Stimulated activated CD4-positive, alpha-beta T cell treated with anti-CD3 and anti-CD28 coated beads, Interleukin-12 subunit alpha, Interleukin-12 subunit beta, amount 100 ng/mL, for 4 hours (primary cell): Measurements from ENCODE around the gene AMMECR1.
"Not testable (repeated sequence)": the region's sequence is repeated elsewhere in the genome, so short reads cannot be mapped to it uniquely, and the experiment has no call there.

Source experiments
- DNase-seq: peaks from one replicate; pipeline ENCODE4 v3.0.0-alpha.2; 2020

AMMECR1 gene

GRCh38 chrX:110162867-110163266 is 155.0 kb downstream of the AMMECR1 start:
- DNase-seq: no peak

- DNase-seq: no peak
Observed at GRCh38 chrX:110162131-110162530, 155.8 kb downstream of the AMMECR1 start.

GRCh38 chrX:110161361-110161686 is 156.6 kb downstream of the AMMECR1 start:
- DNase-seq: no peak

- no peak for DNase-seq
Observed at GRCh38 chrX:110159865-110160264, 158.0 kb downstream of the AMMECR1 start.

GRCh38 chrX:110159235-110159634 is 158.7 kb downstream of the AMMECR1 start:
- DNase-seq: no peak

GRCh38 chrX:110157444-110157843 is 160.4 kb downstream of the AMMECR1 start:
- no peak for DNase-seq

- no peak for DNase-seq
Observed at GRCh38 chrX:110156167-110156754, 161.6 kb downstream of the AMMECR1 start.

- DNase-seq: no peak
Observed at GRCh38 chrX:110155759-110156158, 162.1 kb downstream of the AMMECR1 start.

- not testable (repeated sequence) for DNase-seq
Observed at GRCh38 chrX:110154328-110154727, 163.6 kb downstream of the AMMECR1 start.

GRCh38 chrX:110153896-110154295 is 164.0 kb downstream of the AMMECR1 start:
- DNase-seq: no peak

GRCh38 chrX:110153244-110153643 is 164.6 kb downstream of the AMMECR1 start:
- no peak for DNase-seq

GRCh38 chrX:110146521-110146920 is 171.4 kb downstream of the AMMECR1 start:
- no peak for DNase-seq

- DNase-seq: peak; percentile 13
Observed at GRCh38 chrX:110145854-110146253, 172.0 kb downstream of the AMMECR1 start.

GRCh38 chrX:110145311-110145710 is 172.6 kb downstream of the AMMECR1 start:
- DNase-seq: no peak
